Right cardiac atrium (tissue), 5 donors: Measurements from ENCODE around the gene PCDHGA10. TPM values are rescaled to one million over a fixed set of nuclear protein-coding genes. Genes with fewer than 3 reads are reported as not detected.

ENCODE experiments used
- polyA plus RNA-seq: library from polyadenylated mRNA; stranded (reverse); fragments of 200-250 nt; gene quantifications from one replicate; pipeline ENCODE4 v1.2.3, GENCODE V29; 2013
- total RNA-seq, 4 donors: library from RNA; stranded (reverse); fragmentation: NEBNext Ultra II Directional; extraction: Animal tissue kit (Norgen Biotek cat#: 25700); gene quantifications; one replicate each; pipeline ENCODE4 v1.2.1, GENCODE V29; 2021
- donor health status: healthy with polysubstance abuse.
- donor health status: DM: no; HTN: yes; CAD: no.
- donor health status: DM: no; HTN: no; CAD: no.
- donor health status: DM: no; HTN: yes; CAD: no; lungs with severe emphysema.
- donor health status: DM: yes; HTN: yes; CAD: no.

Gene PCDHGA10
- total and polyA plus RNA-seq, 5 donors: 1.6 to 5.3 (median 4.0) TPM

Other genes starting within 250 kb of the PCDHGA10 start
Only the 30 nearest of the 37 such genes appear.
- 1 to 10 TPM; 1.1 to 2.0 (median 1.5) TPM for gene PCDHB10, start 220.6 kb upstream of the PCDHGA10 start, total RNA-seq
- 1.00 TPM for gene PCDHB10, start 220.6 kb upstream of the PCDHGA10 start, polyA plus RNA-seq
- 1 to 10 TPM; 1.9 to 2.9 (median 2.5) TPM for gene PCDHB11, start 213.4 kb upstream of the PCDHGA10 start, total RNA-seq
- 0.48 TPM for gene PCDHB11, start 213.4 kb upstream of the PCDHGA10 start, polyA plus RNA-seq
- gene PCDHB12, start 204.3 kb upstream of the PCDHGA10 start, total RNA-seq: 1 to 10 TPM; 1.7 to 3.3 (median 2.8) TPM
- 0.72 TPM for gene PCDHB12, start 204.3 kb upstream of the PCDHGA10 start, polyA plus RNA-seq
- gene PCDHB13, start 199.1 kb upstream of the PCDHGA10 start, total RNA-seq: 1 to 10 TPM; 4.3 to 5.8 (median 5.3) TPM
- 1.7 TPM for gene PCDHB13, start 199.1 kb upstream of the PCDHGA10 start, polyA plus RNA-seq
- 1 to 10 TPM; 4.3 to 5.9 (median 5.3) TPM for gene PCDHB14, start 189.6 kb upstream of the PCDHGA10 start, total RNA-seq
- gene PCDHB14, start 189.6 kb upstream of the PCDHGA10 start, polyA plus RNA-seq: 2.3 TPM
- 1 to 10 TPM; 2.9 to 6.7 (median 5.3) TPM for gene PCDHB15, start 167.6 kb upstream of the PCDHGA10 start, total RNA-seq
- gene PCDHB15, start 167.6 kb upstream of the PCDHGA10 start, polyA plus RNA-seq: 2.5 TPM
- under 1 TPM in 2 of 4 donors, not detected in 2; 0.17 to 0.37 TPM for gene SLC25A2, start 108.9 kb upstream of the PCDHGA10 start, total RNA-seq
- 0.14 TPM for gene SLC25A2, start 108.9 kb upstream of the PCDHGA10 start, polyA plus RNA-seq
- gene TAF7, start 92.2 kb upstream of the PCDHGA10 start, total RNA-seq: 100 to 1,000 TPM in 1 of 4 donors, 10 to 100 TPM in 3; 86.7 to 109 (median 95.1) TPM
- gene TAF7, start 92.2 kb upstream of the PCDHGA10 start, polyA plus RNA-seq: 94.6 TPM
- 1 to 10 TPM; 1.7 to 2.8 (median 1.8) TPM for gene PCDHGA1, start 82.5 kb upstream of the PCDHGA10 start, total RNA-seq
- 0.70 TPM for gene PCDHGA1, start 82.5 kb upstream of the PCDHGA10 start, polyA plus RNA-seq
- 1 to 10 TPM; 6.4 to 9.4 (median 7.1) TPM for gene PCDHGA2, start 74.2 kb upstream of the PCDHGA10 start, total RNA-seq
- gene PCDHGA2, start 74.2 kb upstream of the PCDHGA10 start, polyA plus RNA-seq: 2.2 TPM
- gene PCDHGA3, start 69.2 kb upstream of the PCDHGA10 start, total RNA-seq: 1 to 10 TPM; 4.9 to 7.7 (median 5.6) TPM
- 2.1 TPM for gene PCDHGA3, start 69.2 kb upstream of the PCDHGA10 start, polyA plus RNA-seq
- 1 to 10 TPM; 2.7 to 4.4 (median 3.8) TPM for gene PCDHGB1, start 62.9 kb upstream of the PCDHGA10 start, total RNA-seq
- 1.3 TPM for gene PCDHGB1, start 62.9 kb upstream of the PCDHGA10 start, polyA plus RNA-seq
- 1 to 10 TPM; 4.4 to 5.8 (median 5.7) TPM for gene PCDHGA4, start 58.0 kb upstream of the PCDHGA10 start, total RNA-seq
- gene PCDHGA4, start 58.0 kb upstream of the PCDHGA10 start, polyA plus RNA-seq: 1.7 TPM
- gene PCDHGB2, start 53.0 kb upstream of the PCDHGA10 start, total RNA-seq: 1 to 10 TPM; 3.5 to 6.5 (median 5.0) TPM
- 1.9 TPM for gene PCDHGB2, start 53.0 kb upstream of the PCDHGA10 start, polyA plus RNA-seq
- gene PCDHGA5, start 48.8 kb upstream of the PCDHGA10 start, total RNA-seq: 1 to 10 TPM; 3.4 to 4.7 (median 4.2) TPM
- gene PCDHGA5, start 48.8 kb upstream of the PCDHGA10 start, polyA plus RNA-seq: 2.0 TPM
- 1 to 10 TPM; 4.8 to 5.5 (median 5.1) TPM for gene PCDHGB3, start 42.7 kb upstream of the PCDHGA10 start, total RNA-seq
- gene PCDHGB3, start 42.7 kb upstream of the PCDHGA10 start, polyA plus RNA-seq: 1.7 TPM
- gene PCDHGA6, start 39.1 kb upstream of the PCDHGA10 start, total RNA-seq: 1 to 10 TPM; 3.7 to 5.3 (median 4.9) TPM
- 2.2 TPM for gene PCDHGA6, start 39.1 kb upstream of the PCDHGA10 start, polyA plus RNA-seq
- gene PCDHGA7, start 30.2 kb upstream of the PCDHGA10 start, total RNA-seq: 1 to 10 TPM; 3.9 to 5.2 (median 4.5) TPM
- 1.8 TPM for gene PCDHGA7, start 30.2 kb upstream of the PCDHGA10 start, polyA plus RNA-seq
- gene PCDHGB4, start 25.3 kb upstream of the PCDHGA10 start, total RNA-seq: 1 to 10 TPM; 4.8 to 5.5 (median 5.3) TPM
- gene PCDHGB4, start 25.3 kb upstream of the PCDHGA10 start, polyA plus RNA-seq: 2.0 TPM
- 1 to 10 TPM; 4.0 to 5.2 (median 4.3) TPM for gene PCDHGA8, start 20.4 kb upstream of the PCDHGA10 start, total RNA-seq
- gene PCDHGA8, start 20.4 kb upstream of the PCDHGA10 start, polyA plus RNA-seq: 1.3 TPM
- gene PCDHGB5, start 15.0 kb upstream of the PCDHGA10 start, total RNA-seq: 1 to 10 TPM; 6.4 to 8.6 (median 6.8) TPM
- gene PCDHGB5, start 15.0 kb upstream of the PCDHGA10 start, polyA plus RNA-seq: 3.3 TPM
- 1 to 10 TPM; 3.7 to 5.4 (median 3.7) TPM for gene PCDHGA9, start 10.2 kb upstream of the PCDHGA10 start, total RNA-seq
- 1.6 TPM for gene PCDHGA9, start 10.2 kb upstream of the PCDHGA10 start, polyA plus RNA-seq
- gene PCDHGB6, start 5.0 kb upstream of the PCDHGA10 start, total RNA-seq: 1 to 10 TPM; 5.9 to 6.6 (median 6.3) TPM
- gene PCDHGB6, start 5.0 kb upstream of the PCDHGA10 start, polyA plus RNA-seq: 3.1 TPM
- gene PCDHGB7, start 4.7 kb downstream of the PCDHGA10 start, total RNA-seq: 10 to 100 TPM in 3 of 4 donors, 1 to 10 TPM in 1; 9.7 to 10.6 (median 10.5) TPM
- gene PCDHGB7, start 4.7 kb downstream of the PCDHGA10 start, polyA plus RNA-seq: 3.5 TPM
- 1 to 10 TPM; 3.1 to 4.2 (median 3.6) TPM for gene PCDHGA11, start 8.1 kb downstream of the PCDHGA10 start, total RNA-seq
- gene PCDHGA11, start 8.1 kb downstream of the PCDHGA10 start, polyA plus RNA-seq: 2.2 TPM
- gene PCDHGA12, start 17.5 kb downstream of the PCDHGA10 start, total RNA-seq: 1 to 10 TPM; 4.8 to 7.1 (median 5.6) TPM
- gene PCDHGA12, start 17.5 kb downstream of the PCDHGA10 start, polyA plus RNA-seq: 2.7 TPM
- 10 to 100 TPM; 19.6 to 42.5 (median 33.5) TPM for gene PCDHGC3, start 63.0 kb downstream of the PCDHGA10 start, total RNA-seq
- gene PCDHGC3, start 63.0 kb downstream of the PCDHGA10 start, polyA plus RNA-seq: 35.5 TPM
- gene PCDHGC4, start 72.0 kb downstream of the PCDHGA10 start, total RNA-seq: 1 to 10 TPM; 1.4 to 2.3 (median 1.8) TPM
- gene PCDHGC4, start 72.0 kb downstream of the PCDHGA10 start, polyA plus RNA-seq: 1.3 TPM
- gene PCDHGC5, start 76.1 kb downstream of the PCDHGA10 start, total RNA-seq: 1 to 10 TPM; 1.4 to 2.3 (median 1.9) TPM
- 1.4 TPM for gene PCDHGC5, start 76.1 kb downstream of the PCDHGA10 start, polyA plus RNA-seq
- gene DIAPH1, start 206.0 kb downstream of the PCDHGA10 start, total RNA-seq: 10 to 100 TPM; 15.8 to 53.0 (median 19.2) TPM
- gene DIAPH1, start 206.0 kb downstream of the PCDHGA10 start, polyA plus RNA-seq: 11.8 TPM